HG03354 (cell line): ENCODE results near the gene OAS2.
A peak's percentile ranks its signal among the peaks of the same experiment; 100 is the strongest.

Experiments
- ATAC-seq: cut with Tn5 transposase; IDR thresholded peaks from one replicate; pipeline ENCODE4 v1.9.1; 2021; ENCODE audit warnings: mild to moderate bottlenecking; ENCODE audit not compliant: unreplicated experiment, poor library complexity, severe bottlenecking

OAS2 gene

GRCh38 chr12:113006206-113006605 lies 27.9 kb downstream of the OAS2 start:
- ATAC-seq, result no peak

GRCh38 chr12:113006641-113007040 lies 28.3 kb downstream of the OAS2 start:
- ATAC-seq, result no peak

GRCh38 chr12:113007166-113007565 lies 28.8 kb downstream of the OAS2 start:
- ATAC-seq, result no peak

DNA sequence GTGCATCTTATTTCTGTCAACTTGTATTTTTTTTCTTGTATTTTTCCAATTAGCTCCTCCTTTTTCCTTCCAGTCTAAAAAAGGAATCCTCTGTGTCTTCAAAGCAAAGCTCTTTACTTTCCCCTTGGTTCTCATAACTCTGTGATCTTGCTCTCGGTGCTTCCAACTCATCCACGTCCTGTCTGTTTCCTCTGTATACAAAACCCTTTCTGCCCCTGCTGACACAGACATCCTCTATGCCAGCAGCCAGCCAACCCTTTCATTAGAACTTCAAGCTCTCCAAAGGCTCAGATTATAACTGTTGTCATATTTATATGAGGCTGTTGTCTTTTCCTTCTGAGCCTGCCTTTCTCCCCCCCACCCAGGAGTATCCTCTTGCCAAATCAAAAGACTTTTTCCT lies 32.4 kb downstream of the OAS2 start:
- ATAC-seq, result no peak

DNA sequence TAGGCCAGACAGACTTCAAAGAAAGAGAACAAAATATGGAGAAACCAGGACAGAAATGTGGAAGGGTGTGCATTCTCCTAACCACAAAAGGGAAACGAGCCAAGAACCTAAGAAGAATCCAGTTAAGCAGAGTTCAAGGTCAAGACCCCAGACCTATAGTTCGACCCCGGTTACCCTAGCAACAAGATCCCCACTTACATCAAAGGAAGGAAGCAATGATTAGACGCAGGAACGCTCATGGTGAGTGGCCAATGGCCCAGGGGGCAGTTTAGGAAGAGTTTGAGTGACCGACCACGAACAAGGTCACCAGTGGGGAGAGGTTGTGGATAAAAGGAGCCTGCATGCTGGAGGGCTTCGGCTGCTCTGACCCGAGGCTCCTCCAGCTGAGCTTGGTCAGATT lies 36.2 kb downstream of the OAS2 start:
- no peak for ATAC-seq

DNA sequence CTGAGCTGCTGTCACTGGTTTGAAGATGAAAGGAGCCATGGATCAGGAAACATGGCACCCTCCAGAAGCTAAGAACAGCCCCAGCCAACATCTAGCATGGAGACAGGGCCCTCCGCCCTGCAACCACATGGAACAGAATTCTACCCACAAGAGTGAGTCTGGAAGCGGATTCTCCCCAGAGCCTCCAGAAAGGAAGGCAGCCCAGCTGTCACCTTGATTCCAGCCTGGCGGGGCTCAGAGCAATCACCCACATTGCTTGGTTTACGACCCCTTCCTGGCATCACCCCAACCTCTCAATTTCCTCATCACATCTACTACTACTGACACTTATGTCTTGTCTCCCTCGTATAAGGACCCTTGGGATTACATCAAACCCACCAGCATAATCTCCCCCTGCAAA lies 38.5 kb downstream of the OAS2 start:
- no peak for ATAC-seq

GRCh38 chr12:113019025-113019424 lies 40.7 kb downstream of the OAS2 start:
- no peak for ATAC-seq

DNA sequence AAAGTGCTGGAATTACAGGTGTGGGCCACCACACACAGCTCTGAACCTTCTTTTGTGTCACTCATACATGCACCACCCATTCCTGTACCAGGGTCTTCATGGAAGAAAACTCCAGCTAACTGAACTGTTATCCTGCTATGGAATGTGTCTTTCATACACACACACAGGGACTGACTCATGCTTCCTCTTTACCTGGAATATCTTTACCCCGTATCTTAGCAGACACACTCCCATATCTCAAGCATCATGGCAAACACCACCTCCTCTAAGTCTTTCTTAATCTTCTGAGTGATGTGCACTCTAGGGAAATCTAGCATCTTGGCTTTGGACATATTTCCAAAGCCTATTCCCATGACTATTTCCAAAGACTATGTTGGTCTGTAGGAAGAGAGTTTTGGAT lies 43.2 kb downstream of the OAS2 start:
- ATAC-seq, result no peak

DNA sequence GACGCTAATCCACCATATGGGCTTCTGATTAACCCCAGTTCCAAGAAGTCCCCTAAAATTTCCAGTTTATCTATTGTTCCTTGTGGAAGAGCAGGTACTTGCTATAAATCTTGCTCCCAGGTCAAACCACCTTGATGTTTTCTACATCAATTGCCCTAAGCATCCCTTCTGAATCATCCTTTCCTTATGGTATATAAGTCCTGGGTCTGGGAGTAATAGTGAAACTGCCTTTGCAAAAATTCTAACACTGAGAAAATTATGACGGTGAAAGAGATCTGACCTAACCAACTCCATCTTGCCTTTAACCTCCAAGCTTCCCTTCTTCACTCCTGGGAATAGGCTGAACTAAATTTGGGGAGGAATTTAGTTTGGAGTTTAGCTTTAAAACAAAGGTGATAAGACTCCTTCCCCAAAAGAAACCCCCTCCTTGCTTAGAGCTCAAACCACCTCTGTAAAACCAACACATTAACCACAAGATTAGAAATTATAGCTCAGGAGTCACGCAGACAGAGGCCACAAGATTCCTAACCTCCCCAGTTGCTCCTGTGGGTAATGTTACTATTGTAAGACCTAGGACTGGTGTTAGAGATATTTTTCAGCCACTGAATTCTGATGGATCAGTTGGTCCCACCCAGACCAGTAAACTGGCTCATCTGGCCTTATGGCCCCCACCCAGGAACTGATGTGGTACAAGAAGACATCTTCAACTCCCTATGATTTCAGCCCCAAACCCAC lies 44.4 kb downstream of the OAS2 start:
- ATAC-seq, result no peak

DNA sequence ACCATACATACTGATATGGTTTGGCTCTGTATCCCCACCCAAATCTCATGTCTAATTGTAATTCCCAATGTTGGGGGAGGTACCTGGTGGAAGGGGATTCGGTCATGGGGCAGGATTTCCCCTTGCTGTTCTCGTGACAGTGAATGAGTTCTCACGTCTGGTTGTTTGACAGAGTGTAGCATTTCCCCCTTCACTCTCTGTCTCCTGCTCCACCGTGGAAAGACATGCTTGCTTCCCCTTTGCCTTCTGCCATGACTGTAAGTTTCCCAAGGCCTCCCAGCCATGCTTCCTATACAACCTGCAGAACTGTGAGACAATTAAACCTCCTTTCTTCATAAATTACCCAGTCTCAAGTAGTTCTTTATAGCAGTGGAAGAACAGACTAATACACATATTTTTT lies 49.4 kb downstream of the OAS2 start:
- no peak for ATAC-seq

GRCh38 chr12:113030875-113031525 lies 52.7 kb downstream of the OAS2 start:
- no peak for ATAC-seq

GRCh38 chr12:113039911-113040445 lies 61.7 kb downstream of the OAS2 start:
- no peak for ATAC-seq

- ATAC-seq, result no peak
These were observed 62.4 kb downstream of the OAS2 start for GRCh38 chr12:113040722-113041171.

GRCh38 chr12:113041560-113041959 lies 63.2 kb downstream of the OAS2 start:
- ATAC-seq, result no peak

GRCh38 chr12:113043240-113043639 lies 64.9 kb downstream of the OAS2 start:
- no peak for ATAC-seq

GRCh38 chr12:113044516-113044915 lies 66.2 kb downstream of the OAS2 start:
- no peak for ATAC-seq

- ATAC-seq, result no peak
These were observed 70.4 kb downstream of the OAS2 start for GRCh38 chr12:113048716-113049127.

- peak; percentile 41 for ATAC-seq
These were observed 71.8 kb downstream of the OAS2 start for GRCh38 chr12:113049976-113050742.

DNA sequence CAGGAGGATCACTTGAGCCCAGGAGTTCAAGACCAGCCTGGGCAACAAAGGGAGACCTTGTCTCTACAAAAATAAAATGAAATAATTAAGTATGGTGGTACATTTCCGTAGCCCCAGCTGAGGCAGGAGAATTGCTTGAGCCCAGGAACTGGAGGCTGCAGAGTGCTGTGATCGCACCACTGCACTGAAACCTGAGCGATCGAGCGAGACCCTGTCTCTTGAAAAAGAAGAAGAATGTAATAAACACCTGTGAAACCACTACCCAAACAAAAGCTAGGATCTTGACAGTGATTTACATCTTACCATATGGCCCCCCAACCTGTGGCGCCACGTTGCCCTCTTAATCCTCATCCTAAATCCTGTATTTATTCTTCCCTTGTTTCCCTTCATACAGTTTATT lies 72.5 kb downstream of the OAS2 start:
- ATAC-seq, result peak; percentile 48

DNA sequence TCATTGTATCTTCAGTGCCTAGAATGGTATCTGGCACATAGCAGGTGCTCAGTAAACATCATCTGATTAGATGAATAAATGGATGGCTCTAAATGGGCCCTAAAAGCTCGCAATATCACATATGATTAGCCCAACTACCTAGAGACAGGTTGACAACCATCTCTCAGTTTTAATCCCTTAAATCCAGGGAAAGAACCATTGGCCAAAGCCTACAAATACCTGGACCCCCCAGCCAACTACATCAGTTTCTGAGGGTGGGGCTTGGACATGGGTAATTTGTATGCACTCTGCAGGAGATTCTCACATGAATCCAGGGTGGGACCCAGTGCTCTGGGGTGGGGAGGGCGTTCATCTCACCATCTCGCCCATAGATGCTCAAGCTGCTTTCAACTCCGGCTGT lies 73.4 kb downstream of the OAS2 start:
- ATAC-seq, result no peak
